ENCODE results near the gene ANKRD33B.

Gene ANKRD33B

DNA sequence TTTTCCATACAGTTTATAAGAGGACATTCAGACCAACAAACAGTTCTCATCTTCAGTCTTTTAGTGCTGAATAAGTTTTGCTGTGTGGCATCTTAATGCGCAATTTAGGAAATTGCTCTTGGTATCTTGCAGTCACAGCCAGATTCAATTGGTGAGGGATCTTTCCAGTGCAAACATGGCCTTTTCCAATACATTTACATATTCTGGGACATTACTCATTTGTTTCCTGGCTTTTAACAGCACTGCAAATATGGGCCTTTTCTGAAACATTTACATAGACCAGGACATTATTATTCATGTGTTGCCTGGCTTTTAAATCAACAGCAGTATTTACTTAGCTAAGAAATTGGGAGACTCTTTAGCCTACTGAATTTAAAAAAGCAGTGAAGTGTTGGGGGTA lies 22.7 kb downstream of the ANKRD33B start:
- Histone ChIP-seq H3K36me3 (replicated peaks; ENCODE audit: insufficient read depth, low read length) (no peaks in the 10 kb centered on the region), H3K4me2 (ENCODE audit: low read depth, low read length) (no peak overlapping the region), H3K9me2 (replicated peaks; ENCODE audit: insufficient read depth, low read length) (no peaks in the 10 kb centered on the region), H3K4me3 (ENCODE audit: low read length) (no peak overlapping the region), H3F3A (ENCODE audit: insufficient read depth, low read length) (no peaks in the 10 kb centered on the region), H3K4me1 (ENCODE audit: low read length) (no peaks in the 10 kb centered on the region), H3K9ac (ENCODE audit: low read length) (no peak overlapping the region), H3K27ac (ENCODE audit: low read length) (no peak overlapping the region), H3K27me3 (replicated peaks; ENCODE audit: insufficient read depth, low read length) (no peaks in the 10 kb centered on the region), H3K9me3 (replicated peaks; ENCODE audit: insufficient read depth, low read length) (no peaks in the 10 kb centered on the region), H2AFZ (ENCODE audit: low read length) (no peak overlapping the region), H4K20me1 (ENCODE audit: insufficient read depth, low read length) (no peaks in the 10 kb centered on the region), H3K79me2 (ENCODE audit: low read length) (peaks cover 71% of the 10 kb centered on the region)
- no peak for DNase-seq
- TF ChIP-seq EZH2phosphoT487 (IDR thresholded peaks at IDR 0.05; ENCODE audit: low read length) (no peak), EZH2 (optimal IDR thresholded peaks at IDR 0.05; ENCODE audit: low read depth, low read length) (no peak)
- TF ChIP-seq, protein P1, sequence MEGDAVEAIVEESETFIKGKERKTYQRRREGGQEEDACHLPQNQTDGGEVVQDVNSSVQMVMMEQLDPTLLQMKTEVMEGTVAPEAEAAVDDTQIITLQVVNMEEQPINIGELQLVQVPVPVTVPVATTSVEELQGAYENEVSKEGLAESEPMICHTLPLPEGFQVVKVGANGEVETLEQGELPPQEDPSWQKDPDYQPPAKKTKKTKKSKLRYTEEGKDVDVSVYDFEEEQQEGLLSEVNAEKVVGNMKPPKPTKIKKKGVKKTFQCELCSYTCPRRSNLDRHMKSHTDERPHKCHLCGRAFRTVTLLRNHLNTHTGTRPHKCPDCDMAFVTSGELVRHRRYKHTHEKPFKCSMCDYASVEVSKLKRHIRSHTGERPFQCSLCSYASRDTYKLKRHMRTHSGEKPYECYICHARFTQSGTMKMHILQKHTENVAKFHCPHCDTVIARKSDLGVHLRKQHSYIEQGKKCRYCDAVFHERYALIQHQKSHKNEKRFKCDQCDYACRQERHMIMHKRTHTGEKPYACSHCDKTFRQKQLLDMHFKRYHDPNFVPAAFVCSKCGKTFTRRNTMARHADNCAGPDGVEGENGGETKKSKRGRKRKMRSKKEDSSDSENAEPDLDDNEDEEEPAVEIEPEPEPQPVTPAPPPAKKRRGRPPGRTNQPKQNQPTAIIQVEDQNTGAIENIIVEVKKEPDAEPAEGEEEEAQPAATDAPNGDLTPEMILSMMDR (IDR thresholded peaks at IDR 0.05; ENCODE audit: low read length) = no peak

DNA sequence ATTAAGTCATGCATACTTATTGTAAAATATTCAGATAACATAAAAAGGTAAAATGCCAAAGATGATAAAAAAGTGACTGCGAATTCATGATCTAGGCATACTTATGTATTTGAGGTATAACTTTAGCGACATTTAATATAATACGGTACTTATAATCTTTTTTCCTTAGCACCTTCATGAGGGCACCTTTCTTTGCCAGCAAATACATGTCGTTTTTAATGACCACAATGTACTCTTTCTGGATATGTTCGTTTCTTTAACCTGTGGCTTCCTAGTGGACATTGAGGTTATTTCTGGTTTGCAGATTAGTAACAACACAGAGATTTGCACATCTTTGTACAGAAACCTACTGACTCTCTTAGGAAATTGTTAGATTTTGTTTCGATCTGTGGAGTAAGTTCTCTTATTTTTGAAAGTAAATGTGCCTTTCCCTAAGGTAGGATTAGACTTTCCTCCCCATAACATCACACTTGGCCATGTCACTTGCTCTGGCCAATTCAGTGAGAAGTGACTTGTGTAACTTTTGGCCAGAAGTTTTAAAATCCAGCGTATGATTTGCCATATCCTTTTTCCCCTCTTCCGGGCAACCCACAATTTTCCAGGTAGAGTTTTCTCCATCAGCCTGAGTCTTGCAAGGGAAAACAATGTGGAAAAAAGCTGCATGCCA lies 24.4 kb downstream of the ANKRD33B start:
- H3K36me3 ChIP-seq (replicated peaks; ENCODE audit: insufficient read depth, low read length) = no peaks in the 10 kb centered on the region
- H3K9me3 ChIP-seq (replicated peaks; ENCODE audit: insufficient read depth, low read length) = no peaks in the 10 kb centered on the region
- no peak overlapping the region for H2AFZ ChIP-seq (ENCODE audit: low read length)
- no peak for DNase-seq
- H3K27ac ChIP-seq (ENCODE audit: low read length) = no peak overlapping the region
- peaks cover 62% of the 10 kb centered on the region for H3K79me2 ChIP-seq (ENCODE audit: low read length)
- H3K9me2 ChIP-seq (replicated peaks; ENCODE audit: insufficient read depth, low read length) = no peaks in the 10 kb centered on the region
- H4K20me1 ChIP-seq (ENCODE audit: insufficient read depth, low read length) = no peaks in the 10 kb centered on the region
- no peaks in the 10 kb centered on the region for H3K27me3 ChIP-seq (replicated peaks; ENCODE audit: insufficient read depth, low read length)
- peaks cover 5% of the 10 kb centered on the region; the same call in 1 of the 2 replicates for H3K4me1 ChIP-seq (ENCODE audit: low read length)
- H3K9ac ChIP-seq (ENCODE audit: low read length) = no peak overlapping the region
- H3K4me2 ChIP-seq (ENCODE audit: low read depth, low read length) = no peak overlapping the region
- no peak overlapping the region for H3K4me3 ChIP-seq (ENCODE audit: low read length)
- TF ChIP-seq EZH2 (optimal IDR thresholded peaks at IDR 0.05; ENCODE audit: low read depth, low read length) (no peak), EZH2phosphoT487 (IDR thresholded peaks at IDR 0.05; ENCODE audit: low read length) (no peak)
- TF ChIP-seq, protein P1 (IDR thresholded peaks at IDR 0.05; ENCODE audit: low read length) = no peak
- no peaks in the 10 kb centered on the region for H3F3A ChIP-seq (ENCODE audit: insufficient read depth, low read length)

GRCh38 chr5:10588779-10589447 lies 25.0 kb downstream of the ANKRD33B start:
- H3K9ac ChIP-seq (ENCODE audit: low read length) = no peak overlapping the region
- H3K4me2 ChIP-seq (ENCODE audit: low read depth, low read length) = no peak overlapping the region
- no peaks in the 10 kb centered on the region for H4K20me1 ChIP-seq (ENCODE audit: insufficient read depth, low read length)
- H3K27ac ChIP-seq (ENCODE audit: low read length) = no peak overlapping the region
- H2AFZ ChIP-seq (ENCODE audit: low read length) = no peak overlapping the region
- H3K4me3 ChIP-seq (ENCODE audit: low read length) = no peak overlapping the region
- H3K9me3 ChIP-seq (replicated peaks; ENCODE audit: insufficient read depth, low read length) = no peaks in the 10 kb centered on the region
- DNase-seq = no peak
- H3K9me2 ChIP-seq (replicated peaks; ENCODE audit: insufficient read depth, low read length) = no peaks in the 10 kb centered on the region
- no peaks in the 10 kb centered on the region for H3F3A ChIP-seq (ENCODE audit: insufficient read depth, low read length)
- TF ChIP-seq EZH2 (optimal IDR thresholded peaks at IDR 0.05; ENCODE audit: low read depth, low read length) (no peak), EZH2phosphoT487 (IDR thresholded peaks at IDR 0.05; ENCODE audit: low read length) (no peak)
- TF ChIP-seq, protein P1 (IDR thresholded peaks at IDR 0.05; ENCODE audit: low read length) = no peak
- H3K79me2 ChIP-seq (ENCODE audit: low read length) = peaks cover 62% of the 10 kb centered on the region
- H3K27me3 ChIP-seq (replicated peaks; ENCODE audit: insufficient read depth, low read length) = no peaks in the 10 kb centered on the region
- H3K4me1 ChIP-seq (ENCODE audit: low read length) = peaks cover 5% of the 10 kb centered on the region; the same call in 1 of the 2 replicates
- no peaks in the 10 kb centered on the region for H3K36me3 ChIP-seq (replicated peaks; ENCODE audit: insufficient read depth, low read length)

Data from MM.1S (cell line).